OCI-LY1 (cell line): Measurements from ENCODE around the gene NUMA1.

ENCODE experiments used
- H2AFZ ChIP-seq: fragments of 200-600 bp; sonication (generic), shearing (Covaris generic); 2 replicates; pipeline ENCODE4 v1.6.0; 2014; ENCODE audit warnings: antibody characterized with exemption, mild to moderate bottlenecking, low read length
- H3F3A ChIP-seq: fragments of 200-600 bp; sonication (generic), shearing (Covaris generic); 2 replicates; pipeline ENCODE4 v1.6.0; 2014; ENCODE audit warnings: mild to moderate bottlenecking, antibody characterized with exemption, low read length, moderate library complexity; ENCODE audit not compliant: insufficient read depth
- H3K27ac ChIP-seq: fragments of 200-600 bp; sonication (generic); 2 replicates; pipeline ENCODE4 v1.5.1; 2014; ENCODE audit warnings: low read length, mixed run types, mild to moderate bottlenecking, low read depth; ENCODE audit not compliant: poor library complexity, severe bottlenecking
- H3K27me3 ChIP-seq: fragments of 200-600 bp; sonication (generic); 2 replicates; pipeline ENCODE4 v1.6.0; 2014; ENCODE audit warnings: antibody characterized with exemption, mild to moderate bottlenecking, low read length, moderate library complexity; ENCODE audit not compliant: insufficient read depth
- H3K36me3 ChIP-seq: fragments of 200-600 bp; sonication (generic); 2 replicates; pipeline ENCODE4 v1.6.1; 2014; ENCODE audit warnings: mild to moderate bottlenecking, antibody characterized with exemption, low read length, moderate library complexity, mixed read lengths; ENCODE audit not compliant: insufficient read depth
- H3K4me1 ChIP-seq: fragments of 200-600 bp; sonication (generic); 2 replicates; pipeline ENCODE4 v1.5.1; 2014; ENCODE audit warnings: mild to moderate bottlenecking, low read length, moderate library complexity; ENCODE audit not compliant: insufficient read depth, severe bottlenecking
- H3K4me2 ChIP-seq: fragments of 200-600 bp; sonication (generic), shearing (Covaris generic); 2 replicates; pipeline ENCODE4 v1.6.1; 2014; ENCODE audit warnings: low read length
- H3K4me3 ChIP-seq: fragments of 200-600 bp; sonication (generic); 2 replicates; pipeline ENCODE4 v1.5.1; 2014; ENCODE audit warnings: low read length, low read depth, mild to moderate bottlenecking, mixed read lengths; ENCODE audit not compliant: poor library complexity, severe bottlenecking
- H3K79me2 ChIP-seq: fragments of 200-600 bp; shearing (Covaris generic); 2 replicates; pipeline ENCODE4 v1.6.1; 2016; ENCODE audit warnings: mixed run types, low read length, mixed read lengths; ENCODE audit not compliant: insufficient read depth
- H3K9ac ChIP-seq: fragments of 200-600 bp; sonication (generic), shearing (Covaris generic); 2 replicates; pipeline ENCODE4 v1.6.1; 2014; ENCODE audit warnings: mild to moderate bottlenecking, low read length, mixed read lengths
- H3K9me2 ChIP-seq: fragments of 200-600 bp; sonication (generic), shearing (Covaris generic); 2 replicates; pipeline ENCODE4 v1.6.1; 2014; ENCODE audit warnings: low read depth, mild to moderate bottlenecking, low read length, mixed read lengths
- H3K9me3 ChIP-seq: fragments of 200-600 bp; shearing (Covaris generic); 2 replicates; pipeline ENCODE4 v1.6.1; 2014; ENCODE audit warnings: low read length, mixed read lengths
- H4K20me1 ChIP-seq: fragments of 200-600 bp; sonication (generic), shearing (Covaris generic); 2 replicates; pipeline ENCODE4 v1.6.0; 2016; ENCODE audit warnings: mild to moderate bottlenecking, low read length; ENCODE audit not compliant: insufficient read depth
- EZH2 ChIP-seq: fragments of 200-600 bp; sonication (generic), shearing (Covaris generic); IDR thresholded peaks from 2 replicates; pipeline ENCODE4 v1.8.0; 2017; ENCODE audit warnings: borderline replicate concordance, mixed run types, mild to moderate bottlenecking, antibody characterized with exemption, low read length, moderate library complexity, mixed read lengths
- TF ChIP-seq, protein P1 (sequence below): fragments of 200-600 bp; sonication (generic), shearing (Covaris generic); IDR thresholded peaks from 2 replicates; pipeline ENCODE4 v1.5.1; 2017; ENCODE audit warnings: mild to moderate bottlenecking, antibody characterized with exemption, low read length, moderate library complexity, mixed read lengths

The NUMA1 gene

DNA sequence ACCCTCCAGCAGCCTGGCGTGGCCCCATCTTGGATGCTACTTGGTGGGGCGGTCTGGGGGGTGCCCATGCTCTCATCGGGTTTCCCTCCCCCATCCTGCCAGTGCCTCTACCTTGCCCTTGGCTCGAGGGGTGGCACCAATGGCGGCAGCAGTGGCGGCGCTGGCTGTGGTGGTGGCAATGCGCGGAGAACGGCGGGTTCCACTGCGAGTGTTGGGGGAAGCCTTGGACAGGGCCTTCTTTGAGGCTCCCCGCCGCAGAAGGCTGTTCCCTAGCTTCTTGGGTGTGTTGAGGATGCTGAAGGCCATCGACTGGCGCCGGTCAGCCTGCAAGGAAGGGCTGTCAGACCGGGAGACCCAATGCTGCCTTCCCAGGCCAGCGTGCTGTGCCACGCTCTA is 76.6 kb downstream of the NUMA1 start:
- no peaks in the 10 kb centered on the region for H3F3A ChIP-seq
- no peak overlapping the region for H2AFZ ChIP-seq
- no peaks in the 10 kb centered on the region for H3K27me3 ChIP-seq
- H3K36me3 ChIP-seq = peaks cover 73% of the 10 kb centered on the region
- H4K20me1 ChIP-seq = no peaks in the 10 kb centered on the region
- TF ChIP-seq EZH2 = no peak
- TF ChIP-seq, protein P1, sequence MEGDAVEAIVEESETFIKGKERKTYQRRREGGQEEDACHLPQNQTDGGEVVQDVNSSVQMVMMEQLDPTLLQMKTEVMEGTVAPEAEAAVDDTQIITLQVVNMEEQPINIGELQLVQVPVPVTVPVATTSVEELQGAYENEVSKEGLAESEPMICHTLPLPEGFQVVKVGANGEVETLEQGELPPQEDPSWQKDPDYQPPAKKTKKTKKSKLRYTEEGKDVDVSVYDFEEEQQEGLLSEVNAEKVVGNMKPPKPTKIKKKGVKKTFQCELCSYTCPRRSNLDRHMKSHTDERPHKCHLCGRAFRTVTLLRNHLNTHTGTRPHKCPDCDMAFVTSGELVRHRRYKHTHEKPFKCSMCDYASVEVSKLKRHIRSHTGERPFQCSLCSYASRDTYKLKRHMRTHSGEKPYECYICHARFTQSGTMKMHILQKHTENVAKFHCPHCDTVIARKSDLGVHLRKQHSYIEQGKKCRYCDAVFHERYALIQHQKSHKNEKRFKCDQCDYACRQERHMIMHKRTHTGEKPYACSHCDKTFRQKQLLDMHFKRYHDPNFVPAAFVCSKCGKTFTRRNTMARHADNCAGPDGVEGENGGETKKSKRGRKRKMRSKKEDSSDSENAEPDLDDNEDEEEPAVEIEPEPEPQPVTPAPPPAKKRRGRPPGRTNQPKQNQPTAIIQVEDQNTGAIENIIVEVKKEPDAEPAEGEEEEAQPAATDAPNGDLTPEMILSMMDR = no peak
- H3K79me2 ChIP-seq = no peaks in the 10 kb centered on the region
- no peaks in the 10 kb centered on the region for H3K9me2 ChIP-seq
- H3K9ac ChIP-seq = no peak overlapping the region
- H3K4me3 ChIP-seq = no peak overlapping the region
- H3K4me2 ChIP-seq = no peak overlapping the region
- H3K9me3 ChIP-seq = no peaks in the 10 kb centered on the region
- peaks cover 6% of the 10 kb centered on the region for H3K4me1 ChIP-seq
- no peak overlapping the region for H3K27ac ChIP-seq

GRCh38 chr11:72002841-72003775 is 77.2 kb downstream of the NUMA1 start:
- no peak for TF ChIP-seq EZH2
- TF ChIP-seq, protein P1 = no peak
- peaks cover 13% of the 10 kb centered on the region for H3K4me1 ChIP-seq
- no peaks in the 10 kb centered on the region for H3F3A ChIP-seq
- no peaks in the 10 kb centered on the region for H4K20me1 ChIP-seq
- H3K36me3 ChIP-seq = peaks cover 67% of the 10 kb centered on the region
- H3K4me3 ChIP-seq = no peak overlapping the region
- no peak overlapping the region for H3K9ac ChIP-seq
- H3K4me2 ChIP-seq = no peak overlapping the region
- no peak overlapping the region for H3K27ac ChIP-seq
- no peaks in the 10 kb centered on the region for H3K27me3 ChIP-seq
- no peaks in the 10 kb centered on the region for H3K9me2 ChIP-seq
- no peak overlapping the region for H2AFZ ChIP-seq
- H3K9me3 ChIP-seq = no peaks in the 10 kb centered on the region
- H3K79me2 ChIP-seq = no peaks in the 10 kb centered on the region

DNA sequence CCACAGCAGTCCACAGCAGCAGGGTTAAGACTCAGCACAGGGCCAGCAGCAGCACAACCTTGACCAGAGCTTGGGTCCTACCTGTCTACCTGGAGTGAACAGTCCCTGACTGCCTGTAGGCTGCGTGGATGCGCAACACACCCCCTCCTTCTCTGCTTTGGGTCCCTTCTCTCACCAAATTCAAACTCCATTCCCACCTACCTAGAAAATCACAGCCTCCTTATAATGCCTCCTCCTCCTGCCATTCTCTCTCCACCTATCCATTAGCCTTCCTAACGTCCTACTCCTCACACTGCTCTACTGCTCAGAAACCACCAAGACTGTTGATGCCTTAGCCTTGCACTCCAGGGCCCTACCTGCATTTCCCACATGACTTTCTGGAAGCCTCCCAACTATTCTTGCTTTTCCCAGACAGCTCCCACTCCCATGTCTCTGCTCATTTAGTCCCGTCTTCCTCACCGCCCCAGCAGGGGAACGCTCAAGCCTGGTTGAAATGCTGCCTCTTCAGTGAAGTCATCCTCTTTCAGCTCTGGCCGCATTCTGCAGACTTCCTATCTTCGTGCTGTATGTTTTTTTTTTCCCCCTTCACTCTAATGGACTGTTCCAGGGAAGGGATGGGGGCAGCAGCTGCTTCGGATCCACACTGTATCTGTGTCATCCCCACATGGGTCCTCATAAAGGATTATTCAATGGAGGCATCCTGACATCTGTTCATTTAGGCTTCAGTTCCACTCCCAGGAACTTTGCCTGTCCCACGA is 78.3 kb downstream of the NUMA1 start:
- H3K9ac ChIP-seq = no peak overlapping the region
- peaks cover 14% of the 10 kb centered on the region for H3K4me1 ChIP-seq
- H3K79me2 ChIP-seq = no peaks in the 10 kb centered on the region
- no peak overlapping the region for H2AFZ ChIP-seq
- H3K4me3 ChIP-seq = no peak overlapping the region
- no peaks in the 10 kb centered on the region for H3K27me3 ChIP-seq
- no peaks in the 10 kb centered on the region for H3K9me3 ChIP-seq
- TF ChIP-seq, protein P1 = no peak
- TF ChIP-seq EZH2 = no peak
- no peaks in the 10 kb centered on the region for H3F3A ChIP-seq
- no peaks in the 10 kb centered on the region for H3K9me2 ChIP-seq
- H3K4me2 ChIP-seq = no peak overlapping the region
- no peaks in the 10 kb centered on the region for H4K20me1 ChIP-seq
- no peak overlapping the region for H3K27ac ChIP-seq
- peaks cover 56% of the 10 kb centered on the region for H3K36me3 ChIP-seq
